GM18520 (cell line): Measurements from ENCODE around the gene PDIA5.

Experiments
- ATAC-seq: cut with Tn5 transposase; IDR thresholded peaks from one replicate; pipeline ENCODE4 v1.9.1; 2021; ENCODE audit not compliant: unreplicated experiment

Gene PDIA5

GRCh38 chr3:123070510-123070909 lies 3.7 kb downstream of the PDIA5 start:
- no peak for ATAC-seq

- ATAC-seq, result no peak
These were observed 4.3 kb downstream of the PDIA5 start for GRCh38 chr3:123071146-123071545.

GRCh38 chr3:123071581-123071980 lies 4.8 kb downstream of the PDIA5 start:
- no peak for ATAC-seq

- ATAC-seq, result no peak
These were observed 5.3 kb downstream of the PDIA5 start for GRCh38 chr3:123072152-123072551.

GRCh38 chr3:123072564-123072963 lies 5.7 kb downstream of the PDIA5 start:
- no peak for ATAC-seq

- no peak for ATAC-seq
These were observed 8.5 kb downstream of the PDIA5 start for GRCh38 chr3:123075359-123075758.

- ATAC-seq, result no peak
These were observed 9.3 kb downstream of the PDIA5 start for GRCh38 chr3:123076112-123076495.

- ATAC-seq, result no peak
These were observed 9.9 kb downstream of the PDIA5 start for GRCh38 chr3:123076496-123077418.

GRCh38 chr3:123078101-123078500 lies 11.3 kb downstream of the PDIA5 start:
- ATAC-seq, result no peak

- no peak for ATAC-seq
These were observed 14.2 kb downstream of the PDIA5 start for GRCh38 chr3:123080864-123081562.

GRCh38 chr3:123081718-123082369 lies 15.0 kb downstream of the PDIA5 start:
- ATAC-seq, result no peak

- ATAC-seq, result no peak
These were observed 15.7 kb downstream of the PDIA5 start for GRCh38 chr3:123082370-123083065.

- ATAC-seq, result no peak
These were observed 16.7 kb downstream of the PDIA5 start for GRCh38 chr3:123083383-123084124.

- no peak for ATAC-seq
These were observed 17.4 kb downstream of the PDIA5 start for GRCh38 chr3:123084192-123084591.

GRCh38 chr3:123084738-123085237 lies 18.0 kb downstream of the PDIA5 start:
- no peak for ATAC-seq

GRCh38 chr3:123085293-123085931 lies 18.6 kb downstream of the PDIA5 start:
- no peak for ATAC-seq

GRCh38 chr3:123085932-123086627 lies 19.3 kb downstream of the PDIA5 start:
- ATAC-seq, result no peak

- no peak for ATAC-seq
These were observed 21.6 kb downstream of the PDIA5 start for GRCh38 chr3:123088387-123088786.
